Aortic smooth muscle cell (primary cell): Measurements from ENCODE around the gene AHCTF1. TPM values are rescaled to one million over a fixed set of nuclear protein-coding genes. Genes with fewer than 3 reads are reported as not detected.

ENCODE experiments used
- total RNA-seq: library from RNA; depleted of rRNA; stranded (reverse); fragments of >200 nt; gene quantifications from 2 replicates; pipeline ENCODE4 v1.2.3, GENCODE V29; 2014

AHCTF1 gene
- 22.6 and 23.4 TPM in 2 replicates for total RNA-seq

GRCh38 chr1:246931549-246932365 lies at the start of gene AHCTF1:
AHCTF1 (minus strand) TSS chr1:246931948; CDS start chr1:246918370, 13,578 bp downstream.

Other genes starting within 250 kb of the AHCTF1 start
- 34.4 and 40.0 TPM in 2 replicates for gene SCCPDH, start 207.5 kb downstream of the AHCTF1 start, total RNA-seq
- 1.4 and 2.2 TPM in 2 replicates for gene ZNF695, start 76.1 kb upstream of the AHCTF1 start, total RNA-seq
- gene ZNF670, start 146.9 kb upstream of the AHCTF1 start, total RNA-seq: 1.2 and 1.7 TPM in 2 replicates
- 6.3 and 6.8 TPM in 2 replicates for gene ZNF669, start 172.4 kb upstream of the AHCTF1 start, total RNA-seq
- gene ZNF124, start 240.1 kb upstream of the AHCTF1 start, total RNA-seq: 10.9 and 20.1 TPM in 2 replicates